GM19395 (cell line): Measurements from ENCODE around the gene COL4A1.

Experiments
- ATAC-seq: cut with Tn5 transposase; IDR thresholded peaks from one replicate; pipeline ENCODE4 v1.9.1; 2021; ENCODE audit warnings: mild to moderate bottlenecking, moderate library complexity; ENCODE audit not compliant: unreplicated experiment

The COL4A1 gene

DNA sequence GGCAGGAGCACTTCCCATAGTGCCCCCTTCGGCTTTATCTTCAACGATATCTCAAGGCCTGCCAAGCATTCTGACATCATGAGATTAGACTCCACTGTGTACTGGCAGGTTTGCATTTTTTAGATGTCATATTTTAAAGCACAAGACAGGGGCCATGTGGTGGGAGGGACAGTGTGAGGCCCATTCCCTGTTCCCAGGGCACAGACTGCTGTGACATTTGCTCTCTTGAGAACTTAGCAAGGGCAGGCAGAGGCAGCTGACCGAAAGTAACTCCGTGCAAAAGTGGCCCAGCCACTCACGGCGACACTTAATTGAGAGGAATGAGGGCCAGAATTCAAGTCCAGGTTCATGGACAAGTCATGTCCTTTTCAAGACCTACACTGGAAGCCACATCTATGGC, 201.8 kb downstream of the COL4A1 start:
- ATAC-seq: no peak

DNA sequence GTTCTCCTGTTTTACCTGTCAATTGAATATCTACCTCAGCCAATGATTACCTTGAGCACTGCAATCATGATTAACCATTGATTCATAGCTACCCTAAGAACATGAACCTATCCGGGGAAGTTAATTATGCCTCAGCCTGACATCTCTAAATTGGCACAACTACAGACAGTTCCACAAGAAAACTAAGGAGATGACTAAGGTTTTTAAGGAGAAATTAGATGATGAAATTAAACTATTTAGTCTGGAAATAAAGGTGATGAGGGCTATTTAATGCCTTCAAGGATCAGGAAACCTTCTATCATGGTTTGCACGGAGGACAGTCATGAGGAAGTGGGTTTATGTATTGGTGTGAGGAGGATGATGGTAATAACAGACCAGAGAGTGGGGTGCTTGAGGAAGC, 203.4 kb downstream of the COL4A1 start:
- no peak for ATAC-seq

- ATAC-seq: no peak
Measured at GRCh38 chr13:110103026-110103425, 203.9 kb downstream of the COL4A1 start.

DNA sequence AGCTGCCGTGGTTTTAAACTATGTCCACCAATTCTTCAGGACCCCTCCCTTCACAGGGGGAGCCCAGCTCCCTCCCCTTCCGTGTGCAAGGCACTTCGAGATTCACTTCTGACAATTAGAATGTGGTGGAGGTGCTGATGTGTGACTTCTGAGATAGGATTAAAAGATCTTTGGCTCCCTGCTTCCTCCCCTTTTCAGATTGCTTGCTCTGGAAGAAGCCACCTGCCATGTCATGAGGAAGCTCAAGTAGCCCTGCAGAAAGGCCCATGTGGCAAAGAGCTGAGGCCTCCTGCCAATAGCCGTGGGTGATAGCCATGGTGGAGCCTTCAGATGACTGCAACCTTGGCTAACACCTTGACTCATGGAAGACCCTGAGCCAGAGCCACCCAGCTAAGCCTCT, 204.9 kb downstream of the COL4A1 start:
- no peak for ATAC-seq

DNA sequence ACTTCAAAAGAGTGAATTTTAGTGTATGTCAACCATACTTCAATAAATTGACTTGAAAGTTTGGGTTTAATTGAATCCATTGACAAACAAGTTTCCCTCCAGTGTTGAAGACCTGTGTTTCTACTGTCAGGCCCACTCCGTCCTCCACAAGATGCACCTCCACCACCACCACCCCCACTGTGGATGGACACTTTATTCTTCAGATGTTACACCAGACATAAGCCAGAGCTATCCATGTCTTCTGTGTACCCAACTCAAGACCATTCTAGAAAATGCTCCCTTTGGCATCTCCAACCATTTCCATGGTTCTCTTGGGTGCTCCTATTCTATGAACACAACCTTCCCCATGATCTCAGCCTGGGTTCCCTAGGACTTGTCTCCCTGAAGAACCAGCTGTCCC, 207.0 kb downstream of the COL4A1 start:
- no peak for ATAC-seq
